ENCODE measurements around the gene NEUROD6.

NEUROD6 gene

DNA sequence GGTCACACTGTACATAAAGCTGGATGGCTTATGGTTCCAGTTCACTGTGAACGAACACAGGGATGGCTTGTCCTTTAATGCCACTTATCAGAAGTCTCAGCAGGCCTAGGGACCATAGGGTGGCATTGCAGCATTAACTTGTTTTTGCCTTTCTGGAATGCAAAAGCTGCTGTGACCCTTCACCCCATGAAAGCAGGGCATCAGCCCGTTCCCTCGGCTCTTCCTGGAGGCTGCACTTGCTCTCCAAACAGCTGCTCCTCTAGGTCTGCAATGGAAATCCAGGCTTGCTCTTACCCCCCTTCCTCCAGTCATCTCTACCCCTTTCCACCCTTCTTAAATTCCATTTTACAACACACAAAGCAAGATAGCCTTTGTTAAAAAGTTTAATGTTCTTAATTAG is 17.9 kb upstream of the NEUROD6 start:
- no peak for DNase-seq (ENCODE audit: low read depth)
- TF ChIP-seq, protein P1, sequence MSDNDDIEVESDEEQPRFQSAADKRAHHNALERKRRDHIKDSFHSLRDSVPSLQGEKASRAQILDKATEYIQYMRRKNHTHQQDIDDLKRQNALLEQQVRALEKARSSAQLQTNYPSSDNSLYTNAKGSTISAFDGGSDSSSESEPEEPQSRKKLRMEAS (IDR thresholded peaks at IDR 0.05; ENCODE audit: low read depth, low read length) = no peak
- TF ChIP-seq, protein P2, sequence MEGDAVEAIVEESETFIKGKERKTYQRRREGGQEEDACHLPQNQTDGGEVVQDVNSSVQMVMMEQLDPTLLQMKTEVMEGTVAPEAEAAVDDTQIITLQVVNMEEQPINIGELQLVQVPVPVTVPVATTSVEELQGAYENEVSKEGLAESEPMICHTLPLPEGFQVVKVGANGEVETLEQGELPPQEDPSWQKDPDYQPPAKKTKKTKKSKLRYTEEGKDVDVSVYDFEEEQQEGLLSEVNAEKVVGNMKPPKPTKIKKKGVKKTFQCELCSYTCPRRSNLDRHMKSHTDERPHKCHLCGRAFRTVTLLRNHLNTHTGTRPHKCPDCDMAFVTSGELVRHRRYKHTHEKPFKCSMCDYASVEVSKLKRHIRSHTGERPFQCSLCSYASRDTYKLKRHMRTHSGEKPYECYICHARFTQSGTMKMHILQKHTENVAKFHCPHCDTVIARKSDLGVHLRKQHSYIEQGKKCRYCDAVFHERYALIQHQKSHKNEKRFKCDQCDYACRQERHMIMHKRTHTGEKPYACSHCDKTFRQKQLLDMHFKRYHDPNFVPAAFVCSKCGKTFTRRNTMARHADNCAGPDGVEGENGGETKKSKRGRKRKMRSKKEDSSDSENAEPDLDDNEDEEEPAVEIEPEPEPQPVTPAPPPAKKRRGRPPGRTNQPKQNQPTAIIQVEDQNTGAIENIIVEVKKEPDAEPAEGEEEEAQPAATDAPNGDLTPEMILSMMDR (IDR thresholded peaks at IDR 0.05; ENCODE audit: low read depth, low read length) = no peak
- TF ChIP-seq MYC (IDR thresholded peaks at IDR 0.05; ENCODE audit: low read depth, low read length) = no peak
- TF ChIP-seq POLR2A (IDR thresholded peaks at IDR 0.05; ENCODE audit: extremely low read depth, insufficient read length) = no peak
- H3K4me3 ChIP-seq (ENCODE audit: low read depth, low read length) = no peak overlapping the region

DNA sequence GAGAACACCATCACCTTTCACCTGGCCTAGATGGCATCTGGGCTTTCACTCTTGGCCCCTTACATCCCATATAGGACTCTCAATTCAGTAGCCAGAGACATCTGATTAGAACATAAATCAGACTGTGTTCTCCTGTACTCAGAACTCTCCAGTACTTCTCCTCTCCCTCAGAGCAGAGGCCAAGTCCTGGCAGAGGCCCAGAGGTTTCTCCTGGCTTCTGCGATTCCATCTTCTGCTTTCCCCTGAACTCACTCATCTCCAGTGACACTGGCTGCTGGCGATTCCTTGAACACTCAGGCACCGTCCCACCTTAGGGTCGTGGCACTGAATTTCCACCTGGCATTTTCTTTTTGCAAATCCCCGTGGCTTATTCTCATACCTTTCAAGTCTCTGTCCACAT is 4.9 kb upstream of the NEUROD6 start:
- no peak for DNase-seq (ENCODE audit: low read depth)
- H3K4me3 ChIP-seq (ENCODE audit: low read depth, low read length) = no peak overlapping the region
- TF ChIP-seq MYC (IDR thresholded peaks at IDR 0.05; ENCODE audit: low read depth, low read length) (no peak), POLR2A (IDR thresholded peaks at IDR 0.05; ENCODE audit: extremely low read depth, insufficient read length) (no peak)
- TF ChIP-seq, protein P1 (IDR thresholded peaks at IDR 0.05; ENCODE audit: low read depth, low read length) = no peak
- TF ChIP-seq, protein P2 (IDR thresholded peaks at IDR 0.05; ENCODE audit: low read depth, low read length) = no peak

DNA sequence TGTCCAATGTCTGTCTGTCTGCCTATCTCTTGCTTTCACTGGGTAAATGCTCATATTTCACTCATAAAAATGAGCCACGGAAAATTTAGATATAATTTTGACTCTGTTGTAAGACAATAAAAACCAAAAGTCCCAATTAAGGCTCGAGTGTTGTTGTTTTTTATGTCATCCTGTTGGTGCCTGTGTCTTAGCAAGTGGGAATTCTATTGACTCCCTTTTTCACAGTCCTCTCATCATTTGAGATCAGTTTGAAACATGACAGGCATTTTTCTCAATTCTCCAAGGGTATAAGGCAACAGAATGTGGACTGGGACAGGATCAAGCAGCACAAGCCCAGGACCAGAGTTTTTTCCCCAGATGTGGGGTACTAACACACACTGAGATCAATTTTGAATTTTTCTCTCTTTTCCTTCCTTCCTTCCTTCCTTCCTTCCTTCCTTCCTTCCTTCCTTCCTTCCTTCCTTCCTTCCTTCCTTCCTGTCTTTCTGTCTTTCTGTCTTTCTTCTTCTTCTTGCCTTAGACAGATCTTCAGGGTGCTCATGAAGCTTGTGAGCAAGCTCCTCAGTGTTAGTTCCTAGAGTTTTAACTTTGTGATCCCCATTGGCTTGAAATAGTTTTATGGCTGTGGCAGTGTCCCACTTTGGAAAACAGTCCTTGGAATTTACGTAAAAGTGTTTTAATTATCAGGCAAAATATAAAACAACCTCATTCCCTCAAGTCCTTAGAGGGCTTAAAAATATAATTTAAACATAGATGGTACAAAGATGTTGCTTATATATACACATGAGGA is 3.2 kb upstream of the NEUROD6 start:
- no peak for TF ChIP-seq POLR2A (IDR thresholded peaks at IDR 0.05; ENCODE audit: extremely low read depth, insufficient read length)
- TF ChIP-seq MYC (IDR thresholded peaks at IDR 0.05; ENCODE audit: low read depth, low read length) = no peak
- TF ChIP-seq, protein P1 (IDR thresholded peaks at IDR 0.05; ENCODE audit: low read depth, low read length) = no peak
- TF ChIP-seq, protein P2 (IDR thresholded peaks at IDR 0.05; ENCODE audit: low read depth, low read length) = no peak
- no peak overlapping the region for H3K4me3 ChIP-seq (ENCODE audit: low read depth, low read length)
- no peak for DNase-seq (ENCODE audit: low read depth)

DNA sequence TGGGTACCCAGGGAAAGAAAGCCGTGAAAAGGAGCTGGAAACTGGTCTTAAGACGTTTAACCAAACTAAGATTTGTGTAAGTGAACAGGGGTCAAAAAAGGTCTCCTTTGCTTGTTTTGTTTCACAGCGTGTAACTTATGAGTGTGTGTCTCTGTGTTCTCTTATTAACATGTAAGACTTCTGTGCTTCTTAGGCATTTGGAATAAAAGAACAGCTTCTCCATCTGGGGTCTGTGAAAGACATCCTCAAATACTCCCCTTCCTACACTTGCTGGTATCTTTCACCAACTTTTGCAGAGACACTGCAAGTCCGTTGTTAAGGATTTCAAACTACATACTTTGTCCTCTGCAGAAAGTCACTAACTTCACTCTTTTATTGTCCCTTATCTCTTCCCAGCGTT is 615 bp upstream of the NEUROD6 start:
- H3K4me3 ChIP-seq (ENCODE audit: low read depth, low read length) = no peak overlapping the region
- TF ChIP-seq, protein P1 (IDR thresholded peaks at IDR 0.05; ENCODE audit: low read depth, low read length) = no peak
- TF ChIP-seq, protein P2 (IDR thresholded peaks at IDR 0.05; ENCODE audit: low read depth, low read length) = no peak
- TF ChIP-seq MYC (IDR thresholded peaks at IDR 0.05; ENCODE audit: low read depth, low read length) (no peak), POLR2A (IDR thresholded peaks at IDR 0.05; ENCODE audit: extremely low read depth, insufficient read length) (no peak)
- DNase-seq (ENCODE audit: low read depth) = no peak

DNA sequence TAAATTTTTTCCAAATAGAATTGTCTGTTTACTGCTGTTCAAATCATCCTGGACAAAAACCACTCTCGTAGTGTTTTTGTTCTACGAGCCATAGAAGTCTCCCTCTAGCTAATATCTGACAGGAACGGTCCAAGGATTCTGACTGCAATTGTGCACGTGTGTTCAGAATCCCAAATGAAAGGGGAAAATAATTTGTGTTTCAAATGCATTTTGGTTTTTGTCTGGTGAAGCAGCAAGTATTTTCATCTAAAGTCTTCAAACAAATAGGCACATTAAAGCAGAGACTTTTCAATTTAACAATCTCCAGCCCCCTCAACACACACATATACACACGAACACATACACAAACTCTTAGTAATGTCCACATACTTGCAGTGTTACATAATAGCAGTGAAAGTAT is 475 bp downstream of the NEUROD6 start:
- TF ChIP-seq, protein P1 (IDR thresholded peaks at IDR 0.05; ENCODE audit: low read depth, low read length) = no peak
- no peak for TF ChIP-seq MYC (IDR thresholded peaks at IDR 0.05; ENCODE audit: low read depth, low read length)
- TF ChIP-seq POLR2A (IDR thresholded peaks at IDR 0.05; ENCODE audit: extremely low read depth, insufficient read length) = no peak
- TF ChIP-seq, protein P2 (IDR thresholded peaks at IDR 0.05; ENCODE audit: low read depth, low read length) = no peak
- no peak for DNase-seq (ENCODE audit: low read depth)
- no peak overlapping the region for H3K4me3 ChIP-seq (ENCODE audit: low read depth, low read length)

Data from NB4 (cell line).